Measurements from ENCODE around the gene ASB13. TPM values are rescaled to one million over a fixed set of nuclear protein-coding genes. Genes with fewer than 3 reads are reported as not detected.

The ASB13 gene
- total and polyA plus RNA-seq, 4 donors = 14.3 to 35.8 (median 23.6) TPM

- H3K27ac ChIP-seq (ENCODE audit: low read depth, low read length) = no peak overlapping the region
- H3K27me3 ChIP-seq (ENCODE audit: control insufficient read depth, insufficient read depth, low read length) = no peaks in the 10 kb centered on the region
- no peak overlapping the region for H3K4me3 ChIP-seq (ENCODE audit: low read depth, low read length)
- WGBS (ENCODE audit: insufficient coverage) = 66% methylated on average over 6 of the region's 6 CpGs
- no peaks in the 10 kb centered on the region for H3K9me3 ChIP-seq (ENCODE audit: control insufficient read depth, insufficient read depth, low read length)
- H3K4me1 ChIP-seq (ENCODE audit: control insufficient read depth, insufficient read depth, low read length) = peaks cover 19% of the 10 kb centered on the region
- no peak for DNase-seq (ENCODE audit: low read depth in 4 of 6, low spot score in 6 of 6)
- H3K36me3 ChIP-seq (ENCODE audit: control insufficient read depth, insufficient read depth, low read length) = peaks cover 6% of the 10 kb centered on the region
Measured at GRCh38 chr10:5661043-5661442, 5.4 kb downstream of the ASB13 start.

- Histone ChIP-seq H3K27me3 (ENCODE audit: control insufficient read depth, insufficient read depth, low read length) (no peaks in the 10 kb centered on the region), H3K9me3 (ENCODE audit: control insufficient read depth, insufficient read depth, low read length) (no peaks in the 10 kb centered on the region), H3K36me3 (ENCODE audit: control insufficient read depth, insufficient read depth, low read length) (peaks cover 9% of the 10 kb centered on the region), H3K4me1 (ENCODE audit: control insufficient read depth, insufficient read depth, low read length) (peaks cover 16% of the 10 kb centered on the region), H3K27ac (ENCODE audit: low read depth, low read length) (no peak overlapping the region), H3K4me3 (ENCODE audit: low read depth, low read length) (no peak overlapping the region)
- DNase-seq (ENCODE audit: low read depth in 4 of 6, low spot score in 6 of 6) = no peak
- 83% methylated on average over 15 of the region's 16 CpGs for WGBS (ENCODE audit: insufficient coverage)
Measured at GRCh38 chr10:5659702-5660528, 6.5 kb downstream of the ASB13 start.

- peaks cover 15% of the 10 kb centered on the region for H3K4me1 ChIP-seq (ENCODE audit: control insufficient read depth, insufficient read depth, low read length)
- DNase-seq (ENCODE audit: low read depth in 4 of 6, low spot score in 6 of 6) = peak in 1 of 6 donors; percentile 15
- WGBS (ENCODE audit: insufficient coverage) = 59% methylated on average over 17 of the region's 20 CpGs
- no peak overlapping the region for H3K4me3 ChIP-seq (ENCODE audit: low read depth, low read length)
- no peaks in the 10 kb centered on the region for H3K27me3 ChIP-seq (ENCODE audit: control insufficient read depth, insufficient read depth, low read length)
- H3K9me3 ChIP-seq (ENCODE audit: control insufficient read depth, insufficient read depth, low read length) = no peaks in the 10 kb centered on the region
- H3K27ac ChIP-seq (ENCODE audit: low read depth, low read length) = no peak overlapping the region
- peaks cover 9% of the 10 kb centered on the region for H3K36me3 ChIP-seq (ENCODE audit: control insufficient read depth, insufficient read depth, low read length)
Measured at GRCh38 chr10:5658871-5659618, 7.3 kb downstream of the ASB13 start.

DNA sequence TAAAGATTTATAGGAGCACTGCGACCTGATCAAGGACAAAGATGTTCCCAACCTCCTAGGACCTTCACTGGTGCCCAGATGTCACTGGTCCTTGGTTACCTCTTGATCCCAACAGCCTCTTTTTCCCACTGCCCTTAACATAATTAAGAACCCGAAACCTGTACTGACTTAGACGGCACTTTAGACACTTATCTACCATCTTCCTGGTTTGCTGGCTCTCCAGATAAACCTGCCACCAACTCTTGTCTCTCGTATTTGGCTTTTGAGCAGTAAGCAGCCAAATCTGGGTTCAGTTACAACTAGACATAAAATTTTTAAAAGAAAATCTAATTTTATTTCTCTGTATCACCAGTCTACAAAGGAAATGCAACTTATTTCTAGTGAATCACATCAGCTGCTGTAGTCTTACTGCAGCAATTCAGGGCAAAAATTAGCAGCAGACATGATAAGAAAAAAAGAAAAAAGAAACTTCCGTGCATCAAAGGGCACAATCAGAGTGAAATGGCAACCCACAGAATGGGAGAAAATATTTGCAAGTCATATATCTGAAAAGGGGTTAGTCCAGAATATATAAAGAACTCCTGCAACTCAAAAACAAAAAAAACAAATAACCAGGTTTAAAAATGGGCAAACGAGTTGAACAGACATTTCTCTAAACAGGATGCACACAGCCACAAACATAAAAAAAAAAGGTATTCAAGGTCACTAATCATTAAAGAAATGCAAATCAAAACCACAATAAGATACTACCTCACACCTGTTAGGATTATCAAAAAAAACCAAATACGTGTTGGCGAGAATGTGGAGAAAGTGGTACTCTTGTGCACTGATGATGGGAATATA lies 9.4 kb downstream of the ASB13 start:
- H3K4me3 ChIP-seq (ENCODE audit: low read depth, low read length) = no peak overlapping the region
- no peaks in the 10 kb centered on the region for H3K9me3 ChIP-seq (ENCODE audit: control insufficient read depth, insufficient read depth, low read length)
- no peak for DNase-seq (ENCODE audit: low read depth in 4 of 6, low spot score in 6 of 6)
- peaks cover 20% of the 10 kb centered on the region for H3K36me3 ChIP-seq (ENCODE audit: control insufficient read depth, insufficient read depth, low read length)
- peaks cover 8% of the 10 kb centered on the region for H3K4me1 ChIP-seq (ENCODE audit: control insufficient read depth, insufficient read depth, low read length)
- H3K27ac ChIP-seq (ENCODE audit: low read depth, low read length) = no peak overlapping the region
- H3K27me3 ChIP-seq (ENCODE audit: control insufficient read depth, insufficient read depth, low read length) = no peaks in the 10 kb centered on the region
- 93% methylated on average over 2 of the region's 8 CpGs for WGBS (ENCODE audit: insufficient coverage)

GRCh38 chr10:5655121-5655520 lies 11.3 kb downstream of the ASB13 start:
- 53% methylated on average over 2 of the region's 3 CpGs for WGBS (ENCODE audit: insufficient coverage)
- Histone ChIP-seq H3K4me3 (ENCODE audit: low read depth, low read length) (no peak overlapping the region), H3K27ac (ENCODE audit: low read depth, low read length) (no peak overlapping the region), H3K36me3 (ENCODE audit: control insufficient read depth, insufficient read depth, low read length) (peaks cover 30% of the 10 kb centered on the region), H3K9me3 (ENCODE audit: control insufficient read depth, insufficient read depth, low read length) (no peaks in the 10 kb centered on the region), H3K4me1 (ENCODE audit: control insufficient read depth, insufficient read depth, low read length) (no peaks in the 10 kb centered on the region), H3K27me3 (ENCODE audit: control insufficient read depth, insufficient read depth, low read length) (no peaks in the 10 kb centered on the region)
- DNase-seq (ENCODE audit: low read depth in 4 of 6, low spot score in 6 of 6) = no peak

GRCh38 chr10:5654218-5654755 lies 12.1 kb downstream of the ASB13 start:
- H3K27ac ChIP-seq (ENCODE audit: low read depth, low read length) = no peak overlapping the region
- DNase-seq (ENCODE audit: low read depth in 4 of 6, low spot score in 6 of 6) = no peak
- peaks cover 38% of the 10 kb centered on the region for H3K36me3 ChIP-seq (ENCODE audit: control insufficient read depth, insufficient read depth, low read length)
- WGBS (ENCODE audit: insufficient coverage) = 84% methylated on average over 9 of the region's 10 CpGs
- no peak overlapping the region for H3K4me3 ChIP-seq (ENCODE audit: low read depth, low read length)
- H3K9me3 ChIP-seq (ENCODE audit: control insufficient read depth, insufficient read depth, low read length) = no peaks in the 10 kb centered on the region
- no peaks in the 10 kb centered on the region for H3K27me3 ChIP-seq (ENCODE audit: control insufficient read depth, insufficient read depth, low read length)
- H3K4me1 ChIP-seq (ENCODE audit: control insufficient read depth, insufficient read depth, low read length) = no peaks in the 10 kb centered on the region

GRCh38 chr10:5652746-5653145 lies 13.6 kb downstream of the ASB13 start:
- whole genome bisulfite sequencing (ENCODE audit: insufficient coverage) = 94% methylated on average over 14 of the region's 14 CpGs
- Histone ChIP-seq H3K27me3 (ENCODE audit: control insufficient read depth, insufficient read depth, low read length) (no peaks in the 10 kb centered on the region), H3K4me1 (ENCODE audit: control insufficient read depth, insufficient read depth, low read length) (no peaks in the 10 kb centered on the region), H3K9me3 (ENCODE audit: control insufficient read depth, insufficient read depth, low read length) (no peaks in the 10 kb centered on the region), H3K36me3 (ENCODE audit: control insufficient read depth, insufficient read depth, low read length) (peaks cover 50% of the 10 kb centered on the region), H3K4me3 (ENCODE audit: low read depth, low read length) (no peak overlapping the region), H3K27ac (ENCODE audit: low read depth, low read length) (no peak overlapping the region)
- DNase-seq (ENCODE audit: low read depth in 4 of 6, low spot score in 6 of 6) = no peak

GRCh38 chr10:5651388-5651764 lies 15.0 kb downstream of the ASB13 start:
- H3K27ac ChIP-seq (ENCODE audit: low read depth, low read length) = no peak overlapping the region
- DNase-seq (ENCODE audit: low read depth in 4 of 6, low spot score in 6 of 6) = no peak
- peaks cover 51% of the 10 kb centered on the region for H3K36me3 ChIP-seq (ENCODE audit: control insufficient read depth, insufficient read depth, low read length)
- H3K27me3 ChIP-seq (ENCODE audit: control insufficient read depth, insufficient read depth, low read length) = no peaks in the 10 kb centered on the region
- 87% methylated on average over 10 of the region's 11 CpGs for WGBS (ENCODE audit: insufficient coverage)
- no peaks in the 10 kb centered on the region for H3K4me1 ChIP-seq (ENCODE audit: control insufficient read depth, insufficient read depth, low read length)
- H3K4me3 ChIP-seq (ENCODE audit: low read depth, low read length) = no peak overlapping the region
- H3K9me3 ChIP-seq (ENCODE audit: control insufficient read depth, insufficient read depth, low read length) = no peaks in the 10 kb centered on the region

DNA sequence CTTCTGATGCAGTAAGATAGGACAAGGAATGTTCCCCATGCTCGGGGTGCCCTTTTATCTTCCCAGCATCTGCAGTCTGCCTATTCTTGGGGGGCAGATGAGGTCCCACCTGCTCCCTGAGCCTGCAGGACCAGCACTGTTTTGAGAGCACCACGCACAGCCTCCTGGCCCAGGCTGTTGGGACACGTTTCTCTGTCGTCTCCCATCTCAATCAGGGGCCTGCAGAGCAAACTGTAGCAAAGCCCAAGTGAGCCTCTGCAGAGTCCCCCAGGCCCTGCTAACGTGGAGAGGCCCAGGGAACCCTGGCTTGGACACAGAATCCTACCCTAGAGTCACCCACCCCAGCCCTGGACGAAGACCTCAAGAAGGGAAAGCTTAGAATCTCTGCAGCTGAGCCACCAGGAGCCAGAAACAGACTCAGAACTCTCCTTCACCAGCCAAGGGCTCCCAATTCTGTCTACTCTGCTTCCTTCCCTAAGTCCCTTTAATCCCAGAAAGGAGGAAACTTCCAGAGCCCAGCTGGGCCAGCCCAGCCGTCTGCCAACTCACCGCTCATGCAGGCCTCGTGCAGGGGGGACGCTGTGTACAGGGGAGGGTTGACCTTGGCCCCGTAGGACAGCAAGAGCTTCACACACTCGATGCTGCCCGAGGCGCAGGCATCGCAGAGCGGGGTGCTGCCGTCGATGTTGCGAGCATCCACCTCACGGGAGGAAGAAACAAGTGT lies 15.6 kb downstream of the ASB13 start:
- 92% methylated on average over 20 of the region's 20 CpGs for WGBS (ENCODE audit: insufficient coverage)
- H3K4me1 ChIP-seq (ENCODE audit: control insufficient read depth, insufficient read depth, low read length) = no peaks in the 10 kb centered on the region

More for the DNA sequence above, 15.6 kb downstream of the ASB13 start:
- H3K4me3 ChIP-seq (ENCODE audit: low read depth, low read length) = no peak overlapping the region
- H3K27ac ChIP-seq (ENCODE audit: low read depth, low read length) = no peak overlapping the region
- no peaks in the 10 kb centered on the region for H3K9me3 ChIP-seq (ENCODE audit: control insufficient read depth, insufficient read depth, low read length)
- H3K27me3 ChIP-seq (ENCODE audit: control insufficient read depth, insufficient read depth, low read length) = no peaks in the 10 kb centered on the region
- H3K36me3 ChIP-seq (ENCODE audit: control insufficient read depth, insufficient read depth, low read length) = peaks cover 55% of the 10 kb centered on the region
- DNase-seq (ENCODE audit: low read depth in 4 of 6, low spot score in 6 of 6) = no peak

Measured in spinal cord (tissue), 10 donors.